IMR-90 (cell line): ENCODE data around the gene SCYGR7. TPM values are rescaled to one million over a fixed set of nuclear protein-coding genes. Genes with fewer than 3 reads are reported as not detected.
A peak's percentile ranks its signal among the peaks of the same experiment; 100 is the strongest.

Experiments used
- ATAC-seq: fragments of 200-7000 bp; cut with Tn5 transposase; 2 replicates; pipeline ENCODE4 v1.9.1; 2020; ENCODE audit warnings: low read depth, mild to moderate bottlenecking, moderate library complexity
- BruUV-seq: library from RNA; stranded (reverse); fragments of 400-500 nt; replicated peaks from 2 replicates; lab custom pipeline; 2021; lab: Mats Ljungman, UMichigan
- CTCF ChIA-PET: fragments of 300-600 bp; formaldehyde crosslinking; extraction: SDS; loops from one replicate; lab custom pipeline; 2021; ENCODE audit warnings: antibody characterized with exemption; lab: Yijun Ruan, JAX
- POLR2A ChIA-PET: fragments of 300-600 bp; sonication (Branson Sonifier 250); formaldehyde crosslinking; loops from one replicate; lab custom pipeline; 2022; ENCODE audit warnings: antibody characterized with exemption; ENCODE audit not compliant: unreplicated experiment; lab: Charles Lee
- DNase-seq: peaks from one replicate; pipeline ENCODE4 v3.0.0; 2013
- H2AFZ ChIP-seq: replicated peaks from 2 replicates; pipeline ENCODE3; 2013; ENCODE audit warnings: low read length, mild to moderate bottlenecking; ENCODE audit not compliant: poor library complexity
- H2AK5ac ChIP-seq: 2 replicates; pipeline ENCODE4 v1.6.1; 2013; ENCODE audit warnings: low read depth, low read length, inconsistent platforms
- H2AK9ac ChIP-seq: replicated peaks from 2 replicates; pipeline ENCODE3; 2013; ENCODE audit warnings: mild to moderate bottlenecking, low read depth, low read length, moderate library complexity; ENCODE audit not compliant: poor library complexity
- H2BK120ac ChIP-seq: 2 replicates; pipeline ENCODE4 v1.6.1; 2013; ENCODE audit warnings: low read depth, low read length, inconsistent platforms
- H2BK15ac ChIP-seq: 3 replicates; pipeline ENCODE4 v1.6.1; 2013; ENCODE audit warnings: low read depth, low read length, inconsistent platforms
- H2BK20ac ChIP-seq: 2 replicates; pipeline ENCODE4 v1.6.1; 2013; ENCODE audit warnings: low read depth, mild to moderate bottlenecking, inconsistent platforms, low read length, moderate library complexity
- H2BK5ac ChIP-seq: 2 replicates; pipeline ENCODE4 v1.6.1; 2013; ENCODE audit warnings: mild to moderate bottlenecking, low read depth, low read length, inconsistent platforms; ENCODE audit not compliant: poor library complexity, severe bottlenecking
- H3K14ac ChIP-seq: replicated peaks from 2 replicates; pipeline ENCODE4 v1.6.1; 2013; ENCODE audit warnings: low read depth, low read length, inconsistent platforms
- H3K18ac ChIP-seq: 2 replicates; pipeline ENCODE4 v1.6.1; 2013; ENCODE audit warnings: low read depth, low read length, control low read depth
- H3K23ac ChIP-seq: 2 replicates; pipeline ENCODE4 v1.6.1; 2013; ENCODE audit warnings: low read depth, low read length, inconsistent platforms
- H3K27ac ChIP-seq: 2 replicates; pipeline ENCODE4 v1.5.1; 2013; ENCODE audit warnings: mild to moderate bottlenecking, control low read depth, low read length; ENCODE audit not compliant: insufficient read depth
- H3K27me3 ChIP-seq: 2 replicates; pipeline ENCODE4 v1.6.1; 2013; ENCODE audit warnings: low read length; ENCODE audit not compliant: control insufficient read depth, insufficient read depth
- H3K36me3 ChIP-seq: 2 replicates; pipeline ENCODE4 v1.6.1; 2013; ENCODE audit warnings: low read length, mixed read lengths; ENCODE audit not compliant: control insufficient read depth, insufficient read depth
- H3K4ac ChIP-seq: 2 replicates; pipeline ENCODE4 v1.6.1; 2013; ENCODE audit warnings: low read depth, low read length, inconsistent platforms
- H3K4me1 ChIP-seq: 2 replicates; pipeline ENCODE4 v1.6.1; 2013; ENCODE audit warnings: low read length, mixed read lengths; ENCODE audit not compliant: control insufficient read depth, insufficient read depth
- H3K4me2 ChIP-seq: 2 replicates; pipeline ENCODE4 v1.6.1; 2013; ENCODE audit warnings: low read depth, mild to moderate bottlenecking, control low read depth, low read length, moderate library complexity
- H3K4me3 ChIP-seq: 2 replicates; pipeline ENCODE4 v1.5.1; 2013; ENCODE audit warnings: low read depth, mild to moderate bottlenecking, control low read depth, low read length, moderate library complexity; ENCODE audit not compliant: insufficient read depth
- H3K56ac ChIP-seq: 2 replicates; pipeline ENCODE4 v1.6.1; 2013; ENCODE audit warnings: low read length, inconsistent platforms; ENCODE audit not compliant: insufficient read depth; ENCODE audit errors: extremely low read depth
- H3K79me1 ChIP-seq, 2 experiments: 2 replicates each; pipeline ENCODE4 v1.6.1; 2013; ENCODE audit warnings: low read length in 2 of 2, inconsistent platforms in 1 of 2, low read depth in 1 of 2
- H3K9ac ChIP-seq: 2 replicates; pipeline ENCODE4 v1.6.1; 2013; ENCODE audit warnings: low read depth, low read length, control low read depth
- H3K9me1 ChIP-seq: 2 replicates; pipeline ENCODE4 v1.6.1; 2013; ENCODE audit warnings: low read length, inconsistent platforms; ENCODE audit not compliant: insufficient read depth
- H3K9me3 ChIP-seq: 2 replicates; pipeline ENCODE4 v1.6.1; 2013; ENCODE audit warnings: low read length; ENCODE audit not compliant: control insufficient read depth, insufficient read depth
- H4K20me1 ChIP-seq: 2 replicates; pipeline ENCODE4 v1.6.1; 2013; ENCODE audit warnings: low read length, inconsistent platforms; ENCODE audit not compliant: insufficient read depth
- H4K5ac ChIP-seq: 2 replicates; pipeline ENCODE4 v1.6.1; 2013; ENCODE audit warnings: mild to moderate bottlenecking, low read depth, low read length, control low read depth
- H4K8ac ChIP-seq, 2 experiments: 2 replicates each; pipeline ENCODE4 v1.6.1; 2013; ENCODE audit warnings: low read depth in 2 of 2, low read length in 2 of 2, control low read depth in 1 of 2, inconsistent platforms in 1 of 2
- H4K91ac ChIP-seq: 2 replicates; pipeline ENCODE4 v1.6.1; 2013; ENCODE audit warnings: low read depth, low read length, inconsistent platforms; ENCODE audit not compliant: insufficient read depth
- MAFK ChIP-seq: IDR thresholded peaks from 2 replicates; pipeline ENCODE4 v1.6.1; 2012; ENCODE audit warnings: low read depth, low read length, improper control_type of control experiment
- MXI1 ChIP-seq: IDR thresholded peaks from 2 replicates; pipeline ENCODE4 v1.6.1; 2012; ENCODE audit warnings: low read depth, mild to moderate bottlenecking, low read length, moderate library complexity, borderline replicate concordance
- RFX5 ChIP-seq: IDR thresholded peaks from 2 replicates; pipeline ENCODE4 v1.8.0; 2012; ENCODE audit warnings: low read depth, mild to moderate bottlenecking, low read length, moderate library complexity
- SMC3 ChIP-seq: fragments of 150-350 bp; IDR thresholded peaks from 2 replicates; pipeline ENCODE4 v1.6.1; 2016; ENCODE audit warnings: low read depth, mild to moderate bottlenecking, antibody characterized with exemption, low read length, moderate library complexity
- WGBS, 2 experiments: methylation state at CpG; one replicate each; pipeline versions ENCODE4 v1.1.5 to v1.1.7; 2013; ENCODE audit warnings: missing lambda C conversion rate in 2 of 2; ENCODE audit not compliant: insufficient read length in 1 of 2; ENCODE audit errors: extremely low coverage in 2 of 2; 5-methylcytosine and 5-hydroxymethylcytosine counted together
- dilution Hi-C: fragments of 300-500 bp; cut with HindIII; formaldehyde crosslinking; loops from one replicate; pipeline ENCODE4 v1.14.3; 2018; ENCODE audit warnings: low sequenced_read_pairs; ENCODE audit not compliant: unreplicated experiment
- in situ Hi-C: fragments of 300-500 bp; cut with MboI; formaldehyde crosslinking; loops from 3 replicates; pipeline ENCODE4 v1.14.3; 2019; ENCODE audit warnings: low sequenced_read_pairs, inconsistent platforms, mixed read lengths
- intact Hi-C: fragments of 100-400 bp; cut with micrococcal nuclease; formaldehyde crosslinking; loops from 2 replicates; pipeline ENCODE4 v1.10.0; 2022
- polyA plus RNA-seq, 3 experiments: library from polyadenylated mRNA; depleted of rRNA; stranded (reverse); fragments of >200 nt; gene quantifications; 2 replicates each; pipeline ENCODE4 v1.2.3, GENCODE V29; 2012; ENCODE audit warnings: low replicate concordance in 1 of 3
- total RNA-seq: library from RNA; depleted of rRNA; stranded (reverse); fragments of >200 nt; gene quantifications from 2 replicates; pipeline ENCODE4 v1.2.3, GENCODE V29; 2012
- TF ChIP-seq, protein P1 (sequence below): fragments of 150-350 bp; IDR thresholded peaks from 2 replicates; pipeline ENCODE4 v1.6.1; 2016; ENCODE audit warnings: low read depth, mild to moderate bottlenecking, low read length, moderate library complexity, borderline replicate concordance
- TF ChIP-seq, protein P2 (sequence below): conservative IDR thresholded peaks from 2 replicates; pipeline ENCODE4 v1.5.1; 2012; ENCODE audit warnings: mild to moderate bottlenecking, low read depth, low read length, improper control_type of control experiment

Gene SCYGR7
- total and polyA plus RNA-seq, 2 of the 4 experiments (the other 2 are of a cell fraction), result not detected

DNA sequence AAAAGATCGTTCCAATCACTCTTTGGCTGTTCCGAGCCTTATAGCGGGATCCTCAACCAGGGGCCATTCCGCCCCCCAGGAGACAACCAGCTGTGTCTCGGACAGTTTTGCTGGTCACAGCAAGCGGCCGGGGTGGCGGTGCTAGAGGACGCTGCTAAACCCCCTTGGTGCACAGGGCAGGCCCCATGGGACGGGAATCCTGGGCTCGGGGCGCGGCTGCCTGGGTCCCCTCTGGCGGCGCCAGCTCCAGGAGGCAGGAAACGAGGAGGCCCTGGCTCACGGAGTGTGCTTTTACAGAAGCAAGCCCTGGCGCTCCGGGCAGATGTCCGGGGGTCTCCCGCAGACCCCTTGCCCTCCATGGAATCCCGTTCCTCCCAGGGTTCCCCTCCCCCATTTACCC is 39.7 kb downstream of the SCYGR7 start:
- H3K9me3 ChIP-seq, result no peaks in the 10 kb centered on the region
- H3K36me3 ChIP-seq, result no peaks in the 10 kb centered on the region
- no peak overlapping the region for H3K4me3 ChIP-seq
- no peak overlapping the region for H2BK15ac ChIP-seq
- no peak overlapping the region for H4K91ac ChIP-seq
- in situ Hi-C loops (loop anchor here (5.0 to 10.0 kb wide), 3 partner anchors 293 to 633 kb away; partner anchors contain the start of gene AGFG1), dilution Hi-C loops (no loop called here), intact Hi-C loops (loop anchor here (2.0 to 5.0 kb wide), 3 partner anchors 114 to 287 kb away; no protein-coding TSS in a partner anchor)
- 92% methylated on average over 9 of the region's 22 CpGs; no CpG with 5 or more reads in 1 of the 2 experiments for WGBS, 2 experiments
- no peak overlapping the region for H3K4ac ChIP-seq
- H3K27ac ChIP-seq, result no peak overlapping the region
- H3K56ac ChIP-seq, result no peak overlapping the region
- no peak overlapping the region for H4K8ac ChIP-seq
- no peak overlapping the region for H3K18ac ChIP-seq
- H3K27me3 ChIP-seq, result no peaks in the 10 kb centered on the region
- ChIA-PET CTCF (no interaction called here), POLR2A (no interaction called here)
- H4K20me1 ChIP-seq, result no peaks in the 10 kb centered on the region
- H3K14ac ChIP-seq, result no peak overlapping the region
- 0 out of 2 replicates have a peak, but pooled peaks cover under 1% of the 10 kb centered on the region for H3K9me1 ChIP-seq
- BruUV-seq, result no TSS peak
- H2AK5ac ChIP-seq, result no peak overlapping the region
- no peak overlapping the region for H3K9ac ChIP-seq
- no peaks in the 10 kb centered on the region for H3K4me1 ChIP-seq
- H2AK9ac ChIP-seq, result peak overlapping the region; percentile 13
- no peak overlapping the region for H4K5ac ChIP-seq
- no peak overlapping the region for H2BK20ac ChIP-seq
- H2BK120ac ChIP-seq, result no peak overlapping the region
- DNase-seq (no peak), ATAC-seq (no peak)
- H3K4me2 ChIP-seq, result no peak overlapping the region
- TF ChIP-seq RFX5, result no peak
- TF ChIP-seq, protein P1, sequence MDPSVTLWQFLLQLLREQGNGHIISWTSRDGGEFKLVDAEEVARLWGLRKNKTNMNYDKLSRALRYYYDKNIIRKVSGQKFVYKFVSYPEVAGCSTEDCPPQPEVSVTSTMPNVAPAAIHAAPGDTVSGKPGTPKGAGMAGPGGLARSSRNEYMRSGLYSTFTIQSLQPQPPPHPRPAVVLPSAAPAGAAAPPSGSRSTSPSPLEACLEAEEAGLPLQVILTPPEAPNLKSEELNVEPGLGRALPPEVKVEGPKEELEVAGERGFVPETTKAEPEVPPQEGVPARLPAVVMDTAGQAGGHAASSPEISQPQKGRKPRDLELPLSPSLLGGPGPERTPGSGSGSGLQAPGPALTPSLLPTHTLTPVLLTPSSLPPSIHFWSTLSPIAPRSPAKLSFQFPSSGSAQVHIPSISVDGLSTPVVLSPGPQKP, result no peak
- TF ChIP-seq, protein P2, sequence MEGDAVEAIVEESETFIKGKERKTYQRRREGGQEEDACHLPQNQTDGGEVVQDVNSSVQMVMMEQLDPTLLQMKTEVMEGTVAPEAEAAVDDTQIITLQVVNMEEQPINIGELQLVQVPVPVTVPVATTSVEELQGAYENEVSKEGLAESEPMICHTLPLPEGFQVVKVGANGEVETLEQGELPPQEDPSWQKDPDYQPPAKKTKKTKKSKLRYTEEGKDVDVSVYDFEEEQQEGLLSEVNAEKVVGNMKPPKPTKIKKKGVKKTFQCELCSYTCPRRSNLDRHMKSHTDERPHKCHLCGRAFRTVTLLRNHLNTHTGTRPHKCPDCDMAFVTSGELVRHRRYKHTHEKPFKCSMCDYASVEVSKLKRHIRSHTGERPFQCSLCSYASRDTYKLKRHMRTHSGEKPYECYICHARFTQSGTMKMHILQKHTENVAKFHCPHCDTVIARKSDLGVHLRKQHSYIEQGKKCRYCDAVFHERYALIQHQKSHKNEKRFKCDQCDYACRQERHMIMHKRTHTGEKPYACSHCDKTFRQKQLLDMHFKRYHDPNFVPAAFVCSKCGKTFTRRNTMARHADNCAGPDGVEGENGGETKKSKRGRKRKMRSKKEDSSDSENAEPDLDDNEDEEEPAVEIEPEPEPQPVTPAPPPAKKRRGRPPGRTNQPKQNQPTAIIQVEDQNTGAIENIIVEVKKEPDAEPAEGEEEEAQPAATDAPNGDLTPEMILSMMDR, result no peak
- TF ChIP-seq SMC3, result no peak
- no peak for TF ChIP-seq MAFK
- no peak for TF ChIP-seq MXI1
- no peak overlapping the region for H2BK5ac ChIP-seq
- H3K23ac ChIP-seq, result no peak overlapping the region
- H2AFZ ChIP-seq, result peak overlapping the region; percentile 58
- H3K79me1 ChIP-seq, result no peaks in the 10 kb centered on the region
